ENCODE results near the gene LTA4H. TPM values are rescaled to one million over a fixed set of nuclear protein-coding genes. Genes with fewer than 3 reads are reported as not detected.

Gene LTA4H
- total RNA-seq, 4 donors from 2014 or later = 66.0 to 84.7 (median 75.5) TPM

- no peak for DNase-seq (ENCODE audit: low spot score in 2 of 2)
- TF ChIP-seq CTCF (IDR thresholded peaks at IDR 0.05) (no peak), POLR2A (IDR thresholded peaks at IDR 0.05) (no peak)
- 3 to 5% methylated on average over 25 of the region's 25 CpGs for WGBS, 2 donors
- peak overlapping the region; percentile 77 for H3K4me3 ChIP-seq (ENCODE audit: low read depth, poor library complexity, severe bottlenecking)
- intact Hi-C loops (cut with DNase I; ENCODE audit: low total_unique reads) = no loop called here
Measured at GRCh38 chr12:96034621-96035282, 635 bp downstream of the LTA4H start.

DNA sequence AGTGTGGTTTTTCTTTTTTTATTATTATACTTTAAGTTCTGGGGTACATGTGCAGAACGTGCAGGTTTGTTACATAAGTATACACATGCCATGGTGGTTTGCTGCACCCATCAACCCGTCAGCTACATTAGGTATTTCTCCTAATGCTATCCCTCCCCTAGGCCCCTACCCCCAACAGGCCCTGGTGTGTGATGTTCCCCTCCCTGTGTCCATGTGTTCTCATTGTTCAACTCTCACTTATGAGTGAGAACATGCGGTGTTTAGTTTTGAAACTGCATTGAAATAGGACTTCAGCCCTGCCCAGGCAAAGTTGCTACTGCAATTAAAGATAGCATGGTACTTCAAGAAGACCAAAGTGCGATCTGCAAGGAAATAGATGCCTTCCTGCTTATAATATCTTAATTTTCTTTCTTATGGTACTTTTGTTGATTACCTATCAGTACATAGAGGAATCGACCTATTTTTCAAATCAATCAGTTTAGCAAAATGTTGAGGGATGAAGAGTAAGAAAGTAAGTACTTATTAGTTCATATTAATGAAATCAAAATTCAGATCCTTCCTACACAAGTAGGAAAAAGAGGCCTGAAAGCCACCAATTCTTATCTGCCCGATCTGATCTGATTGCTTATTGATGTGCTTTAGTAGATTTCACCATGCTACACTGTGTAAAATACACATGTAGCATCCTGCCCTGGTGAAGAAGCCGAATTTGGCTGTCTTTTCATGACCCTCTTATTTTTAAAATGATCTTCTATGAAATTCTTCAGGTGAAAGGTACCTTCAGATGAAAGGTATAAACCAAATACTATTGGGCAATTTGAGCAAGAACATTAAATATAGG is 1.6 kb downstream of the LTA4H start:
- intact Hi-C loops (cut with DNase I; ENCODE audit: low total_unique reads) = no loop called here
- WGBS, 2 donors = 68 to 77% methylated on average over 7 of the region's 7 CpGs
- TF ChIP-seq POLR2A (IDR thresholded peaks at IDR 0.05) (no peak), CTCF (IDR thresholded peaks at IDR 0.05) (no peak)
- H3K4me3 ChIP-seq (ENCODE audit: low read depth, poor library complexity, severe bottlenecking) = no peak overlapping the region
- DNase-seq (ENCODE audit: low spot score in 2 of 2) = no peak

GRCh38 chr12:96029826-96030225 is 5.6 kb downstream of the LTA4H start:
- intact Hi-C loops (cut with DNase I; ENCODE audit: low total_unique reads) = no loop called here
- DNase-seq (ENCODE audit: low spot score in 2 of 2) = no peak
- TF ChIP-seq POLR2A (IDR thresholded peaks at IDR 0.05) (no peak), CTCF (IDR thresholded peaks at IDR 0.05) (no peak)
- no peak overlapping the region for H3K4me3 ChIP-seq (ENCODE audit: low read depth, poor library complexity, severe bottlenecking)
- 88 to 95% methylated on average over 2 of the region's 2 CpGs for WGBS, 2 donors

- DNase-seq (ENCODE audit: low spot score in 2 of 2) = no peak
- no peak for TF ChIP-seq CTCF (IDR thresholded peaks at IDR 0.05)
- TF ChIP-seq POLR2A (IDR thresholded peaks at IDR 0.05) = no peak
- H3K4me3 ChIP-seq (ENCODE audit: low read depth, poor library complexity, severe bottlenecking) = no peak overlapping the region
- intact Hi-C loops (cut with DNase I; ENCODE audit: low total_unique reads) = no loop called here
- 80 to 87% methylated on average over 1 of the region's 1 CpG for WGBS, 2 donors
Measured at GRCh38 chr12:96028538-96028937, 6.8 kb downstream of the LTA4H start.

GRCh38 chr12:96026331-96026730 is 9.1 kb downstream of the LTA4H start:
- H3K4me3 ChIP-seq (ENCODE audit: low read depth, poor library complexity, severe bottlenecking) = no peak overlapping the region
- no peak for DNase-seq (ENCODE audit: low spot score in 2 of 2)
- intact Hi-C loops (cut with DNase I; ENCODE audit: low total_unique reads) = no loop called here
- TF ChIP-seq CTCF (IDR thresholded peaks at IDR 0.05) (no peak), POLR2A (IDR thresholded peaks at IDR 0.05) (no peak)
- WGBS, 2 donors = 58 to 75% methylated on average over 1 of the region's 1 CpG
